ENCODE data around the gene RALGAPA2.

The RALGAPA2 gene

DNA sequence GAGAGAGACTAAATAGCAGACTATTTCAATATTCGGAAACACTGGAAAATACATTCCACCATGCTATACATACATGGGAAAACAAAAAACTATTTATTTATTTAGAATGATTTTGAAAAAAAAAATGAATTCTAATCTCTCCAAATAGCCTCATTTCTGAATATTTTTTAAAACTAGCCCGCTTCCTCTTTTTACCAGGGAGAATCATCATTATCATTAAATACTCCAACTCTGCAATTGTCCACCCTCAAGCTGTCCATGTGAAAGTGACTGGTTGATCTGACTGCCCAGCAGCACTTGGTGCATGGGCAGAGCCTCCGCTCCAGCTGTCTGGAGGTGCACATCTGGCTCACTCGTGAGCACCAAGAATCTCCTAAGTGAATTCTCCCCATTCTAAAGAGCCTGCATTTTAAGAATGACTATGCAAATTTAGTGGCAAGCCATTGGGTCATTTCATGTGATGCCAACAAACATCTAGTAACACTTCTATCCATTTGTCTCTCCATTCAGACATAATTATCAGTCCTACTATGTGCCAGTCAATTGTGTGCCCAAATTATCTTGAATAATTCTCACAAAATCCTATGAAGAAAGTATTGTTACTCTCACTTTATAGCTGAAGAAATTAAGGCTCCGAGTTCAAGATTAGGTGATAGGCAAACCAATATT lies 279.7 kb downstream of the RALGAPA2 start:
- no peak for DNase-seq (ENCODE audit: low read depth)

DNA sequence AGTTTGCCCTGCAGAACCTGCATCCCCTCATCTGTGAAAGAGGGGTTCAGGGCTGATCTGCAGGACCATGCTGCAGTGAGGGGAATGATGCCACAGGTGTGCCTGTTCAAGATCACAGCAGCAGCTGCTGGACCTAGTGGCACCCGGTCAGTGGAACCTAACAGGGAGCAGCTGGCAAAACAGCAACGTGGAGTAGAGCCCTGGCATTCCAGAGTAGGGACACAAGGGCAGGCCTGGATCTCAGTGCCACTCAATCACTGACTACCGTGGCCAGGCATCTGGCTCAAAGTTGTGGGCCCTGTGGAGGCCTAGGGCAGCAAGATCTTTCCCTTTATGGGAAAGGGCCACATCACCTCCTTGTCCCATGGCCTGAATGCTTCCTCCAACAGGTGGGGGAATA lies 282.4 kb downstream of the RALGAPA2 start:
- no peak for DNase-seq (ENCODE audit: low read depth)

DNA sequence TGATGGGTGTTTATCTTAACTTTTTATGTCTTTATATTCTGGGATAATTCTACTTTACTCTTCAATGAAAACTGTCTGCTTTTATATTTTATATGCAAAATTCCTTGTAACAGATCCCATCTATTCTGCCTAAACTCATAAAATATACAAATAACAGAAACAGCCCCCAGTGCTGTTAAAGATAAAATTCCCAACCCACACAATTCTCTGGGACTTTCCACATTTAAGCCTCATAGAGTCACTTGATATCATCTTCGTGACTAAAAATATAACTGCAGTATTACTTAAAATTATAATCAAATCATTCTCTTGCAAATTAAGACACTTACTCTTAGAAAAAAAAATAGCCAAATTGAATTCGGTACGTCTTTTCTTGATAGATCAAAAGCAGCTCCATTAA lies 284.4 kb downstream of the RALGAPA2 start:
- DNase-seq (ENCODE audit: low read depth) = no peak

DNA sequence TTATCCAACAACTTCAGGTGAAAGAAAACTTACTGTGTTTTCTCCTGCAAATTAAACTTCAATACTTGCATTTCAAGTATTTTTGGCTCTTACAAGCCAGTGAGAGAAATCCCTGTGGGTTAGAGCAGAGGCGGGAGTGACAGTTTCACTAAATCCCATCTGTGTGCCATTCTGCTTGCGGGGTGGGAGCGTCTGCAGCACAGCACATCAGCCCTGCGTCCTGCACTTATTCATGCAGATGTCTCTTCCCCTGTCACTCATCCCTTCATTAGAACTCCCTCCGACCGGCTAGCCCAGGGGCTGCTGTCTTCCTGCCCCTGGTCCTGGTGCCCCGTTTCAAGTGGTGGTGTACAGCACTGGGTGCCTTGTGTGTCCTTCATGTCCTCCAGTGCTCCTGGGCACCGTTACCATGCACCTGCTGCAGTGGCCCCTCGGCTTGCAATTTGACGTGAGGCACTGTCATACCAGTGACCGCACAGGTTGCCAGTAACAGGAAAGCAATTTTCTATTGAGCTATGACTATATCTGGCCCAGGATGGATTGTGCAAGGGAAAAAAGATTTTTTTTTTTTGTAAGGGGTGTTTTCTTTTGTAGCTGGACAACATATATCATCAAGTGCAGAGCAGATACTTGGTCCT lies 285.1 kb downstream of the RALGAPA2 start:
- DNase-seq (ENCODE audit: low read depth) = no peak

DNA sequence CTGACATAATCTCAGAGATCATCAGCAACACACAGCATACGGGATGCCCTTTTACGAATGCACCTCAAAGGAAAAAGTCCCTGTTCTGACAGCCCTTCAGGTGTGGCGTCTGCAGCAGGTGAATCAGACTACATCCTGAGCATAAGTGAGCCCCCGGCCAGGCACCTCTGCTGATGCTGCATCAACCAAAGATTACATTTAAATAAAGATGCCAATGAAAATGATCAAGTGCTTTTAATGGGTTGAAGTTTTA lies 285.9 kb downstream of the RALGAPA2 start:
- DNase-seq (ENCODE audit: low read depth) = no peak

DNA sequence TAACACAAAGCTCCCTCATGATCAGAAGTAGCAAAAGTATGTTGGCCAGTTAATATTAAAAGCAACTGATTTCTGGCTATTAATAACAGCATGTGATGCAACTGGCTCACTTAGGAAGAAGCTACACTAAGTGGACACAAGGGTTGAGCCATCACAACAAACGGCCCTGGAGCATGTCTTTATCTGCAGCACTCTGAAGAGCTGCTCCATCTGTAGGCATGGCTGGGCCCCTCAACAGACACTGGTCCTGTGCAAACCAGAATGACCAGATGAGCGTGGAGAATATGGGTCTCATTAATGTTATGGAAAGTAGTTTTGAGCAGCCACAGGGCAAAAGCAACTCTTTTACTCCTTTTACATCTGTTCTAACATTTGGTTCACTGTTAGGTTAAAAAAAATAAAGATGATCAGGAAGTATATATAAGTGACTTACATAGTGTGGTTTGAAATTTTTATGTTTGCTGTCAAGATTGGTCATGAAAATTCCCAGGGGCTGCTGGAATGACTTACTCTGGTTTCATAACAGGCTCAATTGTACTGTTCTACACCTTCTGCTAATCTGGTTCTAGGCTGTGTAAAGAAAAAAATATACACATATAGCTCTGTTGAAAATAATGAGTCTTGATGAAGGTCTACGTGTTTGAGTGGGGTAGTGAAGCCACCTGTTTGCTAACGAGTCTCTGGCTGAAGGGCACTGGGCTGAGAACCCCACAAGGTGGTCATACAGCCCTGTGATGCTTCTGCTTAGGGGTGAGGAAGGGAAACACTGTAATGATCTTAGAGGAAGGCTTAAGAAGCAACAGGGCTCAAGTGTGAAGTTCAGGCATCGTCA lies 286.4 kb downstream of the RALGAPA2 start:
- DNase-seq (ENCODE audit: low read depth) = no peak

DNA sequence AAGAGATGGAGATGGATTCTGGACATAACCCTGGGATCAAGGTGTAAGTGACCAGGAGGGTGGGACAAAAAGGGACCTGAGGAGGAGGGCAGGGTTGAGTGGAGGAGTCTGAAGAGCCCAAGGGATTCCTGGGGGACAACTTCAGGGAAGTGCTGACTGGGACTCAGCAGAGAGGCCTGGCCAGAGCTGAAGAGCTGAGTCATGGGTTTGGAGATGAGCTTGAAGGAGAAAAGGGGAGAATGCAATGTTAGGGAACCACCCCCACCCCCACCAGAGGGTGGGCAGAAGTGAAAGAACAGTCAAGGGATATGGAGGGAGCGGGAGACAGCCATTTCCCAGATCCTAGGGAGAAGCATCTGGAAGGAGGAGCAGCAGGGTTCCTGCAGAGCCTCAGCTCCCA lies 289.3 kb downstream of the RALGAPA2 start:
- no peak for DNase-seq (ENCODE audit: low read depth)

DNA sequence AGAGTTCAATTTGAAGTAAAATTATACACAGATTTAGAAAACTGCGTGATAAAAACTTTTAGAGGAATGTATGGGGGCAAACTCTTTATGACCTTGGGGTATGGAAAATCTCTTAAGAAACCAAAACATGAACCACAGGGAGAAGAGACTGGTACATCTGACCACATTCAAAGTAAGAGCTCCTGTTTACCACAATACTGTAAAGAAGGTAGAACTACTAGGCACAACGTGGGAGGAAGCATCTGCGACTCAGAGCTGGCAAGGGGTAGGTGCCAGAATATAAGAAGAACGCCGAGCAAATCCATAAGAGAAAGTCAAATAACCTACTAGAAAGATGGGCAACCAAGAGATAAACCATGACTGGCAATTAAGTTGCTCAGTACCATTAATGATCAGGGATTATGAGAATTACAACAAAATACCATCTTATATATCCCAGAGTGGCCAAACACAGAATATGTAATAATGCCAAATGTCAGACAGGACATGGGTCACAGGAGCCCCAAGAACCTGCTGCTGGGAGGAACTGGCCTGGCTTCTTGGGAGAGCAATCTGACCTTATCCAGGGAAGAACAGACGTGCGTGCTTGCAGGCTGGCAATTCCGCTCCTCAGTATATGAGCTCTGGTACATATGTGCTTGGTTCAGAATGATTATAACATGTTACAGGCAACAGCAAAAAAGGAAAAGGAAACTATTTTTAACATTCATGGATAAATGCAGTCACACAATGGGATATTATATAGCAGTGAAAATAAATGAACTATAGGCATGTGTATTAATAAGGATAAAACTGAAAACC lies 294.4 kb downstream of the RALGAPA2 start:
- no peak for DNase-seq (ENCODE audit: low read depth)

DNA sequence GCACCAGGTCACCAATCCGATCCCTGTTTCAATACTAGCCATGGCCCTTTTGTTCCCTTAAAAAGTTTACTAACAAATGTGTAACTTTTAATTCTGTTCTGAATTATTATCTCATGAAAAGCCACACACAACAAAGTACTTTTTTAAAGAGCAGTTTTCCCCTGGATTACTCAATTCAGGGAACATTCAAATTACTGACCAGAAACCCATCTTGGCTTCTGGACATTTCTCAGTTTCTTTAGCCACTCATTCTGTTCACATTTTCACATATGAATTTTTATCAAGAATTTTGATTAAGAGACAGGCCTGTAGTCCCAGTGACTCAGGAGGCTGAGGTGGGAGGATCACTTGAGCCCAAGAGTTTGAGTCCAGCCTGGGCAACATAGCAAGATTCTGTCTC lies 297.1 kb downstream of the RALGAPA2 start:
- no peak for DNase-seq (ENCODE audit: low read depth)

DNA sequence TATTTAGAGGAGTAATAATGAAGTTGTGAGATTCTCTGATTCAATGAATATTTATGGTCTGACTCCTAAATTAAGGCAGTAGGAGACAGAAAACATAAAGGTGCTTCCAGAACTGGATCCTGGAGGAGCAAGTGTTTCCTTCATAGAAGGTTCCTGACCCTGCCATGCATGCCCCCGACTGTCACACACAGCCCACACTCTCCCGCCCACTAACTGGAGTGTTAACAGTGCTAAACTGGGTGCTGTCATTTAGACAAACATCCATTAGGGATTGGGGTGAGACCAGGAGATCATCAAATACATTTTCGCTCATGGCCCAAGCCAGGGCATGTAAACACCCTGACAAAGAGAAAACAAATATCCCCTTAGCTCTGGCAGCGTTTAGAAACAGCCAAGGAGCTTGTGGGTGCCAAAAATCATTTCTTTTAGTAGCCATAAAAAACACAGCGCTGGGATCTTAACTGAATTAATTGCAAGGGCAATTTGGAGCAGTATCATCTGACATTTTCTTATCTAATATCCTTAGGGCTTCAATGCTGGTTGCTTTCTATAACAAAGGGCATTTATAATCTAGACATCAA lies 297.7 kb downstream of the RALGAPA2 start:
- DNase-seq (ENCODE audit: low read depth) = no peak

DNA sequence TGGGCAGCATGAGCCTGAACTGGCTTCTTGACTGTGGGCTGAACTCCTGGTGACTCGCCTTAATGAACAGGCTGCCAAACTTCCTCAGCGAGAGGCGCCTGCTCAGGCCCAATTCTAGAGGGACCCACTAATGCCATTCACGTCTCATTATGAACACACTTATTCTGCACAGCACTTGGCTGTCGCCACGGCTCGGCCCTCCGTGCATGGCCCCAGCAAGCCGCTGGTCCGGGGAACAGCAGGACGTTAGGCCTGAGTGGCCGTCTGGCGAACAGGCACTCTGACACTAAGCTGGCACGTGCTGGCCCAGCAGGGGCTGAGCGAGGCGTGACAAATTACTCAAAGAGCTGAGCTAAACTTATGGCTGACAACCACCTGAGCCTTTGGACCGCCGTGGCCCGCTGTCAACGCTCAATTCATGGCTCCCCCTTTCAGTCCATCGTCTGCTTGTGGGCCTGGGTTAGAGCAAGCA lies 298.6 kb downstream of the RALGAPA2 start:
- DNase-seq (ENCODE audit: low read depth) = no peak

DNA sequence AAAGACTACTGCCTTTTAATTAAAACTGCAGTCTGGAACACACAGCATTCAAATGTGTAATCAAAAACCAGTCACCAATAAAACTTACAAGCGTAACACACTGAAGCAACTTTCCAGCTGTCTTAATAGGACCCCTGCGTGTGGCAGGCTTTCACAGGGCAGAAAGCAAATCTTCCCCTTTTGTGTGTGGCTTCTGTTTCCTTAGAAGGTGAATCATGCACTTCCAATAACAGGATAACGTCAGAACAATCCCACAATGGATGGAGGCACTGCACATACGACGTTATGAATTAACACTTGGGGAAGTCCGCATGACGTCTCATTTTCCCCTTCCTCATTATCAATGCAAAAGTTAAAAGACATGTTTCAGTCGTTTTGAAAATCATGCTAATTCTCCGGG lies 299.7 kb downstream of the RALGAPA2 start:
- no peak for DNase-seq (ENCODE audit: low read depth)

DNA sequence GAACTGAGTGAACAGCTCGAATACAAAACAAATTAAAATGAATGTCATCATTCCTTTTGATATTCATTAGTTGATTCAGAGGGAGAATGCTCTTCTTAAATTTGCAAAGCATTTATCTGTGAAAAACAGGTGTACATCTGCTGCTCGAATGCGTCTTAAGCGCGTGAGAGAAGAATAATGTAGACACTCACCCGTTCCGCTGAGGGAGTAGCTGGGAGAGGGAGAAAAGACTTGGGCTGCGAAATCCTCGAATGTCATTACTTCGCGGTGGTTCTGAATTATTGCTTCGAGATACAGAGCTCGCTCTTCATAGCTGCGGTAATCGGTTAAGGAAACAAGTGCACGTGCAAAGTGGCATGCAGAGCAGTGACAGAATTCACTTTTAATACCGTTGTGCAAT lies 300.6 kb downstream of the RALGAPA2 start:
- DNase-seq (ENCODE audit: low read depth) = no peak

DNA sequence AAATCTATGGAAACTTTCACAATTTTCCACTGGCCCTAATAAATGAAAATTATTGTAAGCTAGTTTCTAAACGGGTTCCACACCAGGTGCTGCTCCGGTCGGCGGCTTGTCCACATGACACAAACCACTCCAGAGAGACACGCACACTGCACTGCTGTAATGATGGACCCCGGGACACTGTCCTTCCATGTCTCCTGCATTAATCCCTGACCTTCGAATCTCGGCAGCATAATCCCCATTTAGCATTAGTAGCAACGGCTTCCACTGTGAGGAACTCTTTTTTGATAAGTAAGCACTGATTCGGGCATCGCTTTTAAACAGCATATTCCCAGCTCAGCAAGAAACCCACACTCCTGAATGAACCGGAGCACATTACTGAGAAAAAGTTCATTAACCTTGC lies 301.0 kb downstream of the RALGAPA2 start:
- DNase-seq (ENCODE audit: low read depth) = no peak

DNA sequence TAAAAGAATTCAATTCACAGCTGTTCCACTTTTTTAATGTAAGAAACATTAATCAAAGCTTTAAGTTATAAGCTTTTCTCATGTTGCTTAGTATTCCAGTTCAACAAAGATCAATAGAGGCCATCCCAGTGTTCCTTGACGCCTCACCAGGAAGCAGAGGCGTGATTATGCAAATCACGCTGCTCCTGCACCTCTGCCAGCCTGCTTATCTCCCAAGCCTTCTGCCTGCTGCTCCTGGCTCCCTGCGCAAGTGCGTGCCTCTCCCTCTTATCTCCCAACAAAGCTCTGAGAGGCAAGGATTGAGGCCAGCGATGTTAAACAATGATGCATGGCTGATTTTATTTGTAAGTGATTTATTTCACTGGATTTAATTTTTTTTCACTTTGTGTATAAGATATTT lies 301.8 kb downstream of the RALGAPA2 start:
- DNase-seq (ENCODE audit: low read depth) = no peak

DNA sequence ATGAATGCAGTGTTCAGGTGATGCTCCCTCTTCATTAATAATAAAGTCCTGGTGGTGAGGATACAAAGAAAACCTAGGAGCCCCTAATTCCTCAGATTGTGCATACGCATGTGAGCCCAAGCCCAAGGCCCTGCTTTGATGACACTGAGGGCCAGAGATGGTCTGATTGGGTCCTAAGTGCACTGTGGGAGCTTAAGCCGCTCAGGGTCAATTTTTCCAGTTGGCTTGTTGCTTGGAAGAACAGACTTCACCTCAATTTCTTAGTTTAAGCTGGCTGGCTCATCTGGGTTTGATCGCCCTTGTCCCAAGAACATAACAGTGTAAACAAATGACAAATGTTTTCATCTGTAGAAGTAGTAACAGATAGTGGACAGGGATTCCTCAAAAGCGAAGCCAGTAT lies 303.1 kb downstream of the RALGAPA2 start:
- DNase-seq (ENCODE audit: low read depth) = no peak

DNA sequence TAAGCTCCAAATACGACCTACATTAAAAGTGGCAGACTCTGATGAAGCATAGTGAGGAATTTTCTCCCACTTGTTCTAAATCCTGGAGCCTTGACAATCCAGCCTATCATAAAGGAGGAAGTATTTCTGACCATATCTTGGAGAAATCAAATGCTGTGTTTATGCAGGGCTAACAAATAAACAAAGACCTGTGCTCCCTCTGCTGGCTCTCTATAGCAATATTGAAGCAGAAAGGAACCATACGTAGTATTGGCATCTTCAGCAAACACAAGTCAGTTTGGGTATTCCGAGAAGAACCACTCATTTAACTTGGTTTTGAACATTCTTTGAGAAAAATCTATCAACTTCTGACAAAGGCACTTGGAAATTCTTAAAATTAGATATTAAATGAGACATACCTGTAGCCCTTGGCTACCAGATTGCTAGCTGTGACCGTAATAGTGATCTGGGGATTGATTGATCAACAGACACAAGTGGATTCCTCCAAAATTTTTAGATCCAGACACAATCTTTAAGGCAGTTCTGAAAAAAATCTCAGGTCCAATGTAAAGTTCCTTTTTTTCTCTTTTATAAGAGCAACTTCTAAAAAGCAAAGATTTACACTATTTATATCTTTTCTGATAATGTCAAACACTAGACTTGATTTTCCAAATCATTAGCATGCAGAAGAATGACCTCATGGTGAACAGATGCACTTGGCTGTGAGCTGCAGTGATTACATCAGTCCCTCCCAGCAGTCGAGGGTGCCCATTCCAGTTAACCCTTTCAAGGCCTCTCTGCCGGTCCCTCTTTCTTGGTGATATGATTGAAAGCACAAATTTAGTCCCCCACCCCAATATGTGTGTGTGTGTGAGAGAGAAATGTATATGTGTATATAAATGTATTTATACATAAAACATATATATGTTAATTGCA lies 304.3 kb downstream of the RALGAPA2 start:
- DNase-seq (ENCODE audit: low read depth) = no peak

DNA sequence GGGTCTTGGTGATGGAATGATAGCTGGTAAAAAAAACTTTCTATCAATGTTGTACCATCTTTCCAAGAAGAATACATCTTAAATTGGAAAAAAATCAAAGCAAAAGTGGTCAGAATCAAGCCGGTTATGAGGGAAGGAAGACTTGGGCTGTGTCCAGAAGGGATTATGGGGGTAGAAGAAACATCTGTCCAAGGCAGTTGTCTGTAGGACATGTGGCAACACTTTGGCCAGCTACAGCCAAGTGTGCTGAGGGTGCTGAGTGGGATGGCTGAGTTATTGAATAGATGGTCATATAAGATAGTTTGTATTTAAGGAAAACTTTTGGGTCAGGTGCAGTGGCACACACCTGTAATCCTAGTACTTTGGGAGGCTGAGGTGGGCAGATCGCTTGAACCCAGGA lies 306.1 kb downstream of the RALGAPA2 start:
- DNase-seq (ENCODE audit: low read depth) = no peak

DNA sequence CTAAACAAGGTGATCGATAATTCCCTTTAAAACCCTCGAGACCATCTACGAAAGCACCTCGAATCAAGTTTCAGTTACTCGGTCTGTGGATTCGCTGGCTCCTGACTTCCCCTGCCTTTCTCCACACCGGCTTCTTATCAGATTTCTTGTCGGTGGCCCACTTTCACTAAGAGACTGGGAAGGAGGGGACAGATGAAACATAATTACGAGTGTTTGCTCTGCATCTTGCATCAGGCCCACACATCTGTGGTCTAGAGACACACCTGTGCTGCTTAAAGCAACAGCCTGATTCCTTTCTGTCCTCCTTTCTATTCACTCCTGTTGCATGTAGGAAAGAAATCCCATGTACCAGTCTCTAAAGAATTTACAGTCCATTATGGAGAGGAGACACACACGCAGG lies 306.8 kb downstream of the RALGAPA2 start:
- DNase-seq (ENCODE audit: low read depth) = no peak

DNA sequence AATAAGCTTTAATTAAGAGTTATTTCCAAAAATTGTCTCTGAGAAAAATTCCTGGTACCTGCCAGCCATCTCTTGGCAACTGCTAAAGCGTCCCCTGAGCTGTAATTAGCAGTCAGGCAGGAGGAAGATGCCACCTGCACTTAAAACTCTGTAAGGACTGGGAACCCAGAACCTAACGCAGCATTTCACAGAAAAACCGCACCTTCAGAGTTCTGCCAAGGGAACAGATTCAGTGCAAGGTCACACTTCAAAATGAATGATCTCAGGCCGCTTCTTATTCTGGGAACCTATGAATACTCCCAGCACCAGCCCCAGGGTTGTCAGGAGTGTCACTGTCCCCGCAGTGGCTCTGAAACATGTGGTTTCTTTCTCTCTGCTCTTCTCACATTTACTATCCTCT lies 307.8 kb downstream of the RALGAPA2 start:
- DNase-seq (ENCODE audit: low read depth) = no peak

DNA sequence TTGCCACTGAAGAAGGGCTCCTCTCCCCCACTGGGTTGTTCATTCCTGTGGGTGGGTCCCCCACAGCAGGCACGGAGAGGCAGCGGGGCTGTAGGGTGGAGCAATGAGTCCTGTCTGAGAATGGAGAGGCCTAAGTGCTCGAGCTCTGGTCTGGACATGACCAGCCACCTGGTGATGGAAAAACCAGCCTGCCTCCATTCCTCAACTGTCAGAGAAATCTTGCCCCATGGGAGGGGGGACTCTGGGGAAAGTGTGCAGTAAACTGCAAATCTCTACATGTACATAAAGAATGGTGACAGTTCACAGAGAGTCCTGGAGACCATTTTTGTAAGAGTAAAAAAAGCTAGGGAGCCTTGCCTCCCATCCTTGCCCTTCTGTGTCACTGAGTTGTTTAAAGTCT lies 310.5 kb downstream of the RALGAPA2 start:
- no peak for DNase-seq (ENCODE audit: low read depth)

Data from stimulated activated CD8-positive, alpha-beta memory T cell treated with anti-CD3 and anti-CD28 coated beads, Interleukin-7, amount 100 ng/mL, for 24 hours (primary cell).